ENCODE measurements around the gene MEIOSIN.
A peak's percentile ranks its signal among the peaks of the same experiment; 100 is the strongest.

MEIOSIN gene

GRCh38 chr19:45757695-45758094 is 24.5 kb downstream of the MEIOSIN start:
- Histone ChIP-seq H3K4me1 (ENCODE audit: control insufficient read depth in 1 of 2, insufficient read depth in 2 of 2, low read length in 2 of 2) (no peaks in the 10 kb centered on the region), H3K27me3 (ENCODE audit: low read depth, low read length) (no peaks in the 10 kb centered on the region), H3K36me3 (ENCODE audit: control insufficient read depth in 1 of 2, insufficient read depth in 2 of 2, low read length in 2 of 2) (no peaks in the 10 kb centered on the region), H3K27ac (ENCODE audit: low read length) (no peak overlapping the region), H3K9me3 (ENCODE audit: control insufficient read depth in 1 of 2, low read length in 2 of 2) (no peaks in the 10 kb centered on the region), H3K4me3 (ENCODE audit: low read depth in 1 of 2, low read length in 2 of 2) (no peak overlapping the region)

DNA sequence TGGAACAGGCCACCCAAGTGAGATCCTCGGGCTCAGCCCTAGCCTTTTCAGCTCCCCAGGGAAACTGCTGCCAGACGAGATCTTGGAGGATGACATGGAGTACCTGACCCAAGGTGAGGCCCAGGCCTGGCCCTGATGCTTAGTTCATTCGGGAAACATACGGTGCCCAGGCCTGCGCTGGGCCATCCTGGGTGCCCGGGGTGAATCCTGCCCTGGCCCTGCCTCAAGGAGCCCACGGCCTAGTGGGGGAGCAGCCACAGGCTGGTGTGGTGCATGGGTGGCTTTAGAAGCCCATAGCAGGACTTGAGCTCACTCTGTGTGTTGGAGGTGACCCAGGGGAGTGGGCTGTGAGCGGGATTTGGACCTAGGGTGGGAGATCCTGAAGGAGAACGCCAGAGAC is 25.7 kb downstream of the MEIOSIN start:
- H3K4me3 ChIP-seq (ENCODE audit: low read depth in 1 of 2, low read length in 2 of 2): no peak overlapping the region
- H3K27me3 ChIP-seq (ENCODE audit: low read depth, low read length): no peaks in the 10 kb centered on the region
- H3K9me3 ChIP-seq (ENCODE audit: control insufficient read depth in 1 of 2, low read length in 2 of 2): no peaks in the 10 kb centered on the region
- H3K4me1 ChIP-seq (ENCODE audit: control insufficient read depth in 1 of 2, insufficient read depth in 2 of 2, low read length in 2 of 2): peaks cover under 1 to 5% of the 10 kb centered on the region in 2 donors
- no peaks in the 10 kb centered on the region for H3K36me3 ChIP-seq (ENCODE audit: control insufficient read depth in 1 of 2, insufficient read depth in 2 of 2, low read length in 2 of 2)
- no peak overlapping the region for H3K27ac ChIP-seq (ENCODE audit: low read length)

DNA sequence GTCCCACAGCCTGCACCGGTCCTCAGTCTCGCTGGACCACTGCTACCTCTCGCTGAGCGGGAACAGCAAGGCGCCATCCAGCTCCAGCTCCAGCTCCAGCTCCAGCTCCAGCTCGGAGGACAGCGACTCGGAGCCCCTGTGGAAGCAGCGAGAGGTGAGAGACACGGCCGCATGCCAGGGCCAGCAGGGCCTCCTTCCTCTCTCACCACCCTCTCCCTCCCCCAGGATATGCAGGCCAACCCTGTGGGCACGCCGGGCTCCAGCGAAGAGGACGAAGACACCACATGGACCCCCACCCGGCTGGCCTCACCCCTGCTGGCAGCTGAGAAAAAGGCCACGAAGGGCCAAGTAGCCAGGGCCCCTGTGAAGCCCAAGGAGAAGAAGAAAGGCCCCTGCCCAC is 28.5 kb downstream of the MEIOSIN start:
- H3K36me3 ChIP-seq (ENCODE audit: control insufficient read depth in 1 of 2, insufficient read depth in 2 of 2, low read length in 2 of 2): no peaks in the 10 kb centered on the region
- H3K4me3 ChIP-seq (ENCODE audit: low read depth in 1 of 2, low read length in 2 of 2): no peak overlapping the region
- H3K4me1 ChIP-seq (ENCODE audit: control insufficient read depth in 1 of 2, insufficient read depth in 2 of 2, low read length in 2 of 2): peaks cover 4 to 33% of the 10 kb centered on the region in 2 donors
- H3K27me3 ChIP-seq (ENCODE audit: low read depth, low read length): no peaks in the 10 kb centered on the region
- H3K9me3 ChIP-seq (ENCODE audit: control insufficient read depth in 1 of 2, low read length in 2 of 2): no peaks in the 10 kb centered on the region
- no peak overlapping the region for H3K27ac ChIP-seq (ENCODE audit: low read length)

DNA sequence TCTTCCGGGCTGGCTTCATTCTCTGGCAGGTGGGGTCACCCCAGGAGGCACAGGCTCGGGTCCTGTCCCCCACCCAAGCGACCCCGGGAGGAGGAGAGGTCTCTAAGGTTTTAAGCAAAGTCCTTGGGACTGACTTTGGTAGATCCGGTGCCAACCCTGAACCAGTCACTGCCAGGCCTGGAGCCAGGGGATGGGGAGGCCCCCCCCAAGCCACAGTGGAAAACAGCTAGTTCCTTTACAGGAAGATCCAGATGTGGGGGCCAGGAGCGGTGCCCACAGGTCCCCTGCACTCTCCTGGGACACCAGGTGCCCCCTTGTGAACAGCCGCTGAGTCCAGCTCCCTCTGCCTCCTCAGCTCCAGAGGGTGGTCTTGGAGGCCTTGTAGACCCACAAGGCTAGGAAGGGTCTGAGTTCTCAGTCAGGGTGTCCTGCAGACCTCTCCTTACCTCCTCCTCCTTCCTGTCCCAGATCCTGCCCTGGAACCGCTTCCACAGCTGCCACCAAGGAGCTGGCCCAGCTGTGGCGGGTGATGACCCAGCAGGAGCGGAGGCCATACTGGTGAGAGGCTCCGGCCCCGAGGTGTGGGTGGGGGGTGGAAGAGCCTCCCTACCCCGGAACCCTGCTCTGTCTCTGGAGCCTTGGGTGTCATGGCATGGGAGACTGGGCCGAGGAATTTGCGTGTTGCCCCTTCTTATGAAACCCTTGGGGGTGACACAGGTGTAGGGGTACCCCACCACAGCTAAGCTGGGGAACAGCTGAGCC is 29.8 kb downstream of the MEIOSIN start:
- Histone ChIP-seq H3K27ac (ENCODE audit: low read length) (no peak overlapping the region), H3K27me3 (ENCODE audit: low read depth, low read length) (no peaks in the 10 kb centered on the region), H3K36me3 (ENCODE audit: control insufficient read depth in 1 of 2, insufficient read depth in 2 of 2, low read length in 2 of 2) (no peaks in the 10 kb centered on the region), H3K4me1 (ENCODE audit: control insufficient read depth in 1 of 2, insufficient read depth in 2 of 2, low read length in 2 of 2) (peaks cover 4 to 37% of the 10 kb centered on the region in 2 donors), H3K4me3 (ENCODE audit: low read depth in 1 of 2, low read length in 2 of 2) (no peak overlapping the region), H3K9me3 (ENCODE audit: control insufficient read depth in 1 of 2, low read length in 2 of 2) (no peaks in the 10 kb centered on the region)

GRCh38 chr19:45763691-45764294 is 30.6 kb downstream of the MEIOSIN start:
- no peaks in the 10 kb centered on the region for H3K9me3 ChIP-seq (ENCODE audit: control insufficient read depth in 1 of 2, low read length in 2 of 2)
- H3K27me3 ChIP-seq (ENCODE audit: low read depth, low read length): no peaks in the 10 kb centered on the region
- H3K27ac ChIP-seq (ENCODE audit: low read length): no peak overlapping the region
- peak overlapping the region in 1 of 2 donors; percentile 19 for H3K4me3 ChIP-seq (ENCODE audit: low read depth in 1 of 2, low read length in 2 of 2)
- H3K4me1 ChIP-seq (ENCODE audit: control insufficient read depth in 1 of 2, insufficient read depth in 2 of 2, low read length in 2 of 2): peaks cover 4 to 37% of the 10 kb centered on the region in 2 donors
- no peaks in the 10 kb centered on the region for H3K36me3 ChIP-seq (ENCODE audit: control insufficient read depth in 1 of 2, insufficient read depth in 2 of 2, low read length in 2 of 2)

GRCh38 chr19:45764475-45764874 is 31.2 kb downstream of the MEIOSIN start:
- Histone ChIP-seq H3K27ac (ENCODE audit: low read length) (no peak overlapping the region), H3K4me3 (ENCODE audit: low read depth in 1 of 2, low read length in 2 of 2) (peak overlapping the region in 1 of 2 donors; percentile 19), H3K4me1 (ENCODE audit: control insufficient read depth in 1 of 2, insufficient read depth in 2 of 2, low read length in 2 of 2) (peaks cover 4 to 37% of the 10 kb centered on the region in 2 donors), H3K27me3 (ENCODE audit: low read depth, low read length) (no peaks in the 10 kb centered on the region), H3K9me3 (ENCODE audit: control insufficient read depth in 1 of 2, low read length in 2 of 2) (no peaks in the 10 kb centered on the region), H3K36me3 (ENCODE audit: control insufficient read depth in 1 of 2, insufficient read depth in 2 of 2, low read length in 2 of 2) (peaks cover 0 to 3% of the 10 kb centered on the region in 2 donors)

GRCh38 chr19:45764945-45765701 is 31.9 kb downstream of the MEIOSIN start:
- Histone ChIP-seq H3K36me3 (ENCODE audit: control insufficient read depth in 1 of 2, insufficient read depth in 2 of 2, low read length in 2 of 2) (peaks cover 0 to 3% of the 10 kb centered on the region in 2 donors), H3K4me3 (ENCODE audit: low read depth in 1 of 2, low read length in 2 of 2) (peak overlapping the region in 1 of 2 donors; percentile 19), H3K27ac (ENCODE audit: low read length) (no peak overlapping the region), H3K9me3 (ENCODE audit: control insufficient read depth in 1 of 2, low read length in 2 of 2) (no peaks in the 10 kb centered on the region), H3K27me3 (ENCODE audit: low read depth, low read length) (no peaks in the 10 kb centered on the region), H3K4me1 (ENCODE audit: control insufficient read depth in 1 of 2, insufficient read depth in 2 of 2, low read length in 2 of 2) (peaks cover 4 to 42% of the 10 kb centered on the region in 2 donors)

DNA sequence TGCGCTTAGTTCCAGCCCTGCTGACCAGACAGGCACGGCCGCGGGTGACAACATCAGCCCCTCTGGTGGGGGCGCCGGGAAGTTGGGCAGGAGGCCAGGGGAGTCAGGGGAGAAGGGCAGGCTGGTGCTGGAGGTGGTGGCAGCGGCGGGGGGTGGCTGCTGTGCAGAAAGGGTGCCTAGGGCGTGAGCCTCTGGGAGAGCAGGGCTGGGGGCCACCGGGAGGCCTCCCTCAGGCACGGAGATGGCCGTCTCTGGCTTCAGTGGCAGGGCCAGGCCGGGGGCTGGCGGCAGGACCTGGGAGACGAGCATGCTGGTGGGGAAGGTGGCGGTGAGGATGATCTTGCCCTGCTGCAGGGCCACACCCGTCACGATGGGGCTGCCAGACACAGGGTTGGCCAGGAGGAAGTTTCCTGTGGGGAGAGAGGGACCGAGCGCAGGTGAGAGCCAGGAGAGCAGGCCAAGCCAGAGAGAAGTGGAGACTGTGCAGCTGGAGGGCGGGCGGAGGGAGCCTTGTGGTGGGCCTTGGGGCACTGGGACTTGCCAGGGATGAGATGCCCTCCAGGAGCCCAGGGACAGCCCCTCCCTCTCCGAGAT is 32.6 kb downstream of the MEIOSIN start:
- Histone ChIP-seq H3K4me3 (ENCODE audit: low read depth in 1 of 2, low read length in 2 of 2) (peak overlapping the region in 1 of 2 donors; percentile 93), H3K9me3 (ENCODE audit: control insufficient read depth in 1 of 2, low read length in 2 of 2) (no peaks in the 10 kb centered on the region), H3K36me3 (ENCODE audit: control insufficient read depth in 1 of 2, insufficient read depth in 2 of 2, low read length in 2 of 2) (peaks cover 0 to 3% of the 10 kb centered on the region in 2 donors), H3K27ac (ENCODE audit: low read length) (no peak overlapping the region), H3K27me3 (ENCODE audit: low read depth, low read length) (no peaks in the 10 kb centered on the region), H3K4me1 (ENCODE audit: control insufficient read depth in 1 of 2, insufficient read depth in 2 of 2, low read length in 2 of 2) (peaks cover 4 to 45% of the 10 kb centered on the region in 2 donors)

- Histone ChIP-seq H3K4me1 (ENCODE audit: control insufficient read depth in 1 of 2, insufficient read depth in 2 of 2, low read length in 2 of 2) (peaks cover 4 to 50% of the 10 kb centered on the region in 2 donors), H3K36me3 (ENCODE audit: control insufficient read depth in 1 of 2, insufficient read depth in 2 of 2, low read length in 2 of 2) (peaks cover 0 to 3% of the 10 kb centered on the region in 2 donors), H3K27me3 (ENCODE audit: low read depth, low read length) (no peaks in the 10 kb centered on the region), H3K4me3 (ENCODE audit: low read depth in 1 of 2, low read length in 2 of 2) (peak overlapping the region in 1 of 2 donors; percentile 93), H3K27ac (ENCODE audit: low read length) (peak overlapping the region; percentile 75), H3K9me3 (ENCODE audit: control insufficient read depth in 1 of 2, low read length in 2 of 2) (no peaks in the 10 kb centered on the region)
Observed at GRCh38 chr19:45766296-45766868, 33.1 kb downstream of the MEIOSIN start.

GRCh38 chr19:45766869-45767346 is 33.7 kb downstream of the MEIOSIN start:
- Histone ChIP-seq H3K27me3 (ENCODE audit: low read depth, low read length) (no peaks in the 10 kb centered on the region), H3K36me3 (ENCODE audit: control insufficient read depth in 1 of 2, insufficient read depth in 2 of 2, low read length in 2 of 2) (peaks cover 0 to 3% of the 10 kb centered on the region in 2 donors), H3K9me3 (ENCODE audit: control insufficient read depth in 1 of 2, low read length in 2 of 2) (no peaks in the 10 kb centered on the region), H3K4me1 (ENCODE audit: control insufficient read depth in 1 of 2, insufficient read depth in 2 of 2, low read length in 2 of 2) (peaks cover 4 to 56% of the 10 kb centered on the region in 2 donors), H3K4me3 (ENCODE audit: low read depth in 1 of 2, low read length in 2 of 2) (peak overlapping the region; percentile 63 to 93), H3K27ac (ENCODE audit: low read length) (peak overlapping the region; percentile 75)
